Stimulated activated CD4-positive, alpha-beta T cell treated with anti-CD3 and anti-CD28 coated beads, Interleukin-15, amount 100 ng/mL, for 1 hour (primary cell): ENCODE data around the gene GSC2.
"Not testable (repeated sequence)": the region's sequence is repeated elsewhere in the genome, so short reads cannot be mapped to it uniquely, and the experiment has no call there.

Experiments
- DNase-seq, 2 donors: peaks; one replicate each; pipeline ENCODE4 v3.0.0-alpha.2; 2020; ENCODE audit warnings: low read depth in 1 of 2, low spot score in 1 of 2

The GSC2 gene

GRCh38 chr22:19164425-19164824, 14.3 kb upstream of the GSC2 start:
- no peak for DNase-seq

- DNase-seq, result not testable (repeated sequence)
Measured at GRCh38 chr22:19158649-19159048, 8.6 kb upstream of the GSC2 start.

GRCh38 chr22:19156109-19156508, 6.0 kb upstream of the GSC2 start:
- not testable (repeated sequence) for DNase-seq

GRCh38 chr22:19152942-19153883, 3.1 kb upstream of the GSC2 start:
- DNase-seq, result no peak

- DNase-seq, result no peak
Measured at GRCh38 chr22:19151329-19152191, 1.5 kb upstream of the GSC2 start.

GRCh38 chr22:19150482-19151328, 613 bp upstream of the GSC2 start:
- DNase-seq, result no peak

GRCh38 chr22:19149047-19149883, 827 bp downstream of the GSC2 start:
- no peak for DNase-seq

- DNase-seq, result no peak
Measured at GRCh38 chr22:19148417-19149046, 1.6 kb downstream of the GSC2 start.

GRCh38 chr22:19147195-19147780, 2.8 kb downstream of the GSC2 start:
- no peak for DNase-seq

GRCh38 chr22:19146215-19146968, 3.7 kb downstream of the GSC2 start:
- DNase-seq, result no peak

- DNase-seq, result no peak
Measured at GRCh38 chr22:19143967-19144400, 6.1 kb downstream of the GSC2 start.

- DNase-seq, result no peak
Measured at GRCh38 chr22:19143212-19143611, 6.9 kb downstream of the GSC2 start.

- no peak for DNase-seq
Measured at GRCh38 chr22:19142394-19142793, 7.7 kb downstream of the GSC2 start.

- no peak for DNase-seq
Measured at GRCh38 chr22:19139974-19140373, 10.1 kb downstream of the GSC2 start.

- no peak for DNase-seq
Measured at GRCh38 chr22:19139001-19139356, 11.1 kb downstream of the GSC2 start.

GRCh38 chr22:19138217-19139000, 11.7 kb downstream of the GSC2 start:
- DNase-seq, result no peak

- no peak for DNase-seq
Measured at GRCh38 chr22:19137384-19138216, 12.5 kb downstream of the GSC2 start.
